NOMO-1 treated with dmso at 0.1 percent for 144 hours (cell line): ENCODE results near the gene SPCS1.
"Not testable (repeated sequence)": the region's sequence is repeated elsewhere in the genome, so short reads cannot be mapped to it uniquely, and the experiment has no call there.

Experiments
- DNase-seq: peaks from one replicate; lab custom pipeline; 2025; ENCODE audit not compliant: unreplicated experiment; lab: John Stamatoyannopoulos, UW

Gene SPCS1

DNA sequence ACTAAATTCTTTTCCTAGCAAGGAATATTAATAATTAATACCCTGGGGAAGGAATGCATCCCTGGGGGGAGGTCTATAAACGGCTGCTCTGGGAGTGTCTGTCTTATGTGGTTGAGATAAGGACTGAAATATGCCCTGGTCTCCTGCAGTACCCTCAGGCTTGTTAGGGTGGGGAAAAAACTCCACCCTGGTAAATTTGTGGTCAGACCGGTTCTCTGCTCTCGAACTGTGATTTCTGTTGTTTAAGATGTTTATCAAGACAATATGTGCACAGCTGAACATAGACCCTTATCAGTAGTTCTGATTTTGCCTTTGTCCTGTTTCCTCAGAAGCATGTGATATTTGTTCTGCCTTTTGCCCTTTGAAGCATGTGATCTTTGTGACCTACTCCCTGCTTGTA lies 22.8 kb downstream of the SPCS1 start:
- not testable (repeated sequence) for DNase-seq

DNA sequence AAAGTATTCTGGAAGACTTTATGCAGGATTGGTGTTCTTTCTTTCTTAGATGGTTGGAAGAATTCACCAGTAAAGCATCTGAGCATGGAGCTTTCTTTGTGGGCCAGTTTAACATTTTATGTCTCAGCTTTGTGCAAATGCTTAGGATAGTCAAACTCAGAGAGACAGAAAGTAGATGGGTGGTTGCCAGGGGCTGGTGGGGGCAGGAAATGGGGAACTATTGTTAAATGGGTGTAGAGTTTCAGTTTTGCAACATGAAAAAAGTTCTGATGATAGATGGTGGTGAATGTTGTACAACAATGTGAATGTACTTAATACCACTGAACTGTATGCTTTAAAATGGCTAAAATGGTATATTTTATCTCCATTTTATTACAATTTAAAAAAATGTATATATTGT lies 24.8 kb downstream of the SPCS1 start:
- DNase-seq: peak; percentile 13

DNA sequence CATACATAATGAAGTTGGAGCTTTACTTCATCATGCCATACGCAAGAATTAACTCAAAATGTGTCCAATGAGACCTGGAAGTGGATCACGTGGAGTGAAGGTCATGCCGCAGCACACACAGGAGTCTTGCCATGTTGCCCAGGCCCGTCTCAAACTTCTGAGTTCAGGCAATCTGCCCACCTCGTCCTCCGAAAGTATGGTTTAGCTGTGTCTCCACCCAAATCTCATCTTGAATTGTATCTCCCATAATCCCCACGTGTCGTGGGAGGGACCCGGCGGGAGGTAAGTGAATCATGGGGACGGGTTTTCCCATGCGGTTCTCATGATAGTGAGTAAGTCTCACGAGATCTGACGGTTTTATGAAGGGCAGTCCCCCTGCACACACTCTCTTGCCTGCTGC lies 25.7 kb downstream of the SPCS1 start:
- no peak for DNase-seq

DNA sequence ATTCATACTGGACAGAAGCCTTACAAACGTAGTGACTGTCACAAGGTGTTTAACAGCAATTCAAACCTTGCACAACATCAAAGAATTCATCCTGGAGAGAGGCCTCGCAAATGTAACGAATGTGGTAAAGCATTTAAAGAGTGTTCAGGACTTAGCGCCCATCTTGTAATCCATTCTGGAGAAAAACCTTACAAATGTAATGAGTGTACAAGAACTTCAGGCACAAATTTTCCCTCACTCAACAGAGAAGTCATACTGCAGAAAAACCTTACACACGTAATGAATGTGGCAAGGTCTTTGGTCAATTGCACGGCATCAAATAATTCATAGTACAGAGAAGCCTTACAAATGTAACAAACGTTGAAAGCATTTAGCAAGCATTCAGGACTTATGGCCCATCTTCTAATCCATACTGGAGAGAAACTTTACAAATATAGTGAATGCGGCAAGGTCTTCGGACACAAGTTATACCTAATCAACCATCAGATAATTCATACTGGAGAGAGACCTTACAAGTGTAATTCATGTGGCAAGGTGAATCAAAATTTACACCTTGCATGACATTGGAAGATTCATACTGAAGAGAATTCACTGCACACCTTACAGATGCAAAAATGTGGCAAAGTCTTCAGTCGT lies 27.5 kb downstream of the SPCS1 start:
- no peak for DNase-seq

DNA sequence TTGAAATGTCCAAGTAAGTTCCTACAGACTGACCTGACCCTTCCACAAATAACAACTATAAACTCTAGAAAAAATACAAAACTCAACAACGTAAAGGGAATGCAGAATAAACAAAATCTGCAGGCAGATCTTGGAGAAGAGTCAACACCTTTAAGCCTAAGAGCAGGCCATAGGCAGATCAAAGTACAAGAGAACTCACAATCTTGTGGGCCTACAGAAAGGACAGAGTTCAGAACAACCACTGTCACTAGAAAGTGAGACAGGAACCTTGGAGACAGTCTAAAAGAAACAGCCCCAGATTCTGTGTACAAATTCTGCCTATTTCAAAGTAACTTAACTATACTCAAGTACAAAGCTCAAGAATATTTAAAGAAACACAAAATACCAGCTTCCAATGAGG lies 33.8 kb downstream of the SPCS1 start:
- DNase-seq: no peak

DNA sequence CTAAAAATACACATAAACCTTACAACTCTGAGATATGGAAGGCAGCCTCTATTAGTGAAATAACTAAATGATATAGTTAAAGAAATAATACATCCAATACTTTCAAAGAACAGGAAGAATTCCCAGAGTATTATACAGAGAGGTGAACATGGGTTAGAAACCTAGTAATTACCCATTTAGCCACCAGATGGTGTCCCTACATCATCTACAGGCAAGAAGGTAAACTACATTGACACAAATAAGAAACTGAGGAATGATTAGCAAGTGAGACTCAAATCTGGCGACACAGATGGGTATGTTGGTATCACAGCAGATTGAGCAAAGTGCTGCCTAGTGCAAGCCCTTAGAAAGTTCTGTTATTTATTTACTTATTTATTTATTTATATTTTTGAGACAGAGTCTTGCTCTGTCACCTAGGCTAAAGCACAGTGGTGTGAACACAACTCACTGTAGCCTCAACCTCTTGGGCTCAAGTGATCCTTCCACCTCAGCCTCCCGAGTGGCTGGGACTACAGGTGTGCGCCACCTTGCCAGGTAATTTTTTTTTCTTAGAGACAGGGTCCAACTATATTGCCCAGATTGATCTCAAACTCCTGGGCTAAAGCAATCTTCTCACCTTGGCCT lies 36.6 kb downstream of the SPCS1 start:
- DNase-seq: no peak

DNA sequence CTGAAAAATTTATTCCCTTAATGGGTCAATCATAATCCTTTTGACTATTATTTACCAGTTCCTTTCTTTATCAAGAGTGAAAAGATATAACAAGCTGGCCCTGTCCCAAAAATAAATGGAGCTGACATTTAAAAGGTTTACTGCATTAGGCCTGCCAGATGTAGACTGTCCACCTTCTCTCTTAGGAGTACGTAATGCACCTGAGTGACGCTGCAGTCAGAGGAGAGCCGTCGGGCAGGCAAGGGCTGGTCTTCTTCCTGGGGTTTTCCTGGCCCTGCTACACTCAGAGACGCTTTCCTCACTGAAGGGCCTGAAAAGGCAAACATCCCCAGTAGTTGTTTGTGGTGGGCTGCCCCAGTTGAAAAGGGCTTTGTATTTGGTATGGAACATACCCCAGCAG lies 37.2 kb downstream of the SPCS1 start:
- DNase-seq: no peak

DNA sequence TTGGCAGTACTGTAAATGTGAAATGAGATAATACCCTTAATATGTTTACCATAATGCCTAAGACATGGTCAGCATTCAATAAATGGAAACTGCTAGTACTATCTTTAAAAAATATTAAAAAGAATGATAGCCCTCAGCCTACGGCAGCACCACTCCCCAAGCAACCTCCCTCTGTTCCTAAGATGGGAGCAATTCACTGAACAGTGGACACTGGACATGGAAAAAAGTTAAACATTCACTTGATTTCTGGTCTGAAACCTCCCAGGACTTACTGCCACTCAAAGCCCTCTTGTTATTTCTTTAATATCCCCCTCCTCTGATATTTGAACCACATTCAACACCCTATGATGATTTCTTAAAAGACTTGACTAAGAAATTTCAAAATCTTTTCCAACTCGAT lies 37.8 kb downstream of the SPCS1 start:
- DNase-seq: no peak

DNA sequence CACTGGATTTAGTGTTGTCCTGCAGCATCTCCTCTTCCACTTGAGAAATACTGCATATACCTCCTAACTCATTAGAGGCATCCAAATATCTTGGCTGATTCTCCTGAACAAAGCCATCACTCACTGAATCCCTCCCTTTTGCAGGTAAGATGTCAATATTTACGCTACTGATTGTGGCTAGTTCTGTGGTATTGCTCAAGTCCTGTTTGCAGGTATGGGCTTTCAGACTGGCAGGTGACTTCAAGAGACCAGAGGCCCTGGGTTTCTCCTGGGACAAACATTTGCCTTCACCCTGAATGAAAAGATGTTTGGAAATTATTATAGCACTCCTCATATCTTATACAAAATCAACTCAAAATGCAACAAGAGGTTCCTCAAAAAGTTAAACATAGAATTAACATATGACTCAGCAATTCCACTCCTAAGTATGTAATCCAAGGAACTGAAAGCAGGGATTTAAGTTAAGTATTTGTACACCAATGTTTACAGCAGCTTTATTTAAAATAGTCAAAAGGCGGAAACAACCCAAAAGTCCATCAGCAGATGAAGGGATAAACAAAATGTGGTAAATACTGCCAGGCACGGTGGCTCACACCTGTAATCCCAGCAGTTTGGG lies 46.2 kb downstream of the SPCS1 start:
- DNase-seq: no peak

DNA sequence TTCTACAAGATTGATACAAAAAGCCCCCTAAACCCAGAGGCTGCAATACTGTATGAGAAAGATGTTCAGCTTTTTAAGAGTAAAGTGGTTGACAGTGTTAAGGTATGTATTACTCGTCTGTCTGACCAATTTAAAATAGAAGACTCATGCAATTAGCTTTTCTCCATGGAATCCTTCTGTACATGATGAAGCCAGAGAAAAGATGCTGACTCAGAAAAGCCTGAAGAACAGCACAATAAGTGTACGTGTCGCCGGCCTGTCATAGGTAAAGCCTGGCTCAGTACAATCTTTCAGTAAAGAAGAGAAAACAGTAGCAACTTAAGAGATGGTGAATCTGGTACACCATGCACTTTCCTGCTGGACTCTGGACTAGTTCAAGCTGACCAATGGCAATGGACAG lies 48.5 kb downstream of the SPCS1 start:
- DNase-seq: no peak

DNA sequence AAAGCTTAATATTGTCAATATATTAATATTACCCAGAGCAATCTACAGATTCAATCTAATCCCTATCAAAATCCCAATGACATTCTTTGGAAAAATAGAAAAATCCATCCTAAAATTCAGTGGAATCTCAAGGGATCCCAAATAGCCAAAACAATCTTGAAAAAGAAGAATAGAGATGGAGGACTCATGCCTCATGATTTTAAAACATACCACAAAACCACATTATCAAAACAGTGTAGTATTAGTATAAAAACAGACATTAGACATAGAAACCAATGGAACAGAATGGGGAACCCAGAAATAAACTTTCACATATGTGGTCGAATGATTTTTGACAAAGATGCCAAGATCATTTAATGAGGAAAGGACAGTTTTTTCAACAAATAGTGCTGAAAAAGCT lies 50.2 kb downstream of the SPCS1 start:
- DNase-seq: no peak
